Muscle of back (tissue), 11 donors: Measurements from ENCODE around the gene DPH3. TPM values are rescaled to one million over a fixed set of nuclear protein-coding genes. Genes with fewer than 3 reads are reported as not detected.

Experiments
- DNase-seq, 3 donors: peaks; one replicate each; pipeline versions ENCODE4 v3.0.0 to v3.0.0-alpha.2; 2013
- polyA plus RNA-seq, 10 donors: library from polyadenylated mRNA; unstranded; fragments of 120-200 nt; gene quantifications; one replicate each; pipeline ENCODE4 v1.2.1, GENCODE V29; 2013; ENCODE audit not compliant: insufficient read length in 10 of 10

DPH3 gene
- polyA plus RNA-seq, 10 donors = 22.1 to 30.1 (median 27.0) TPM

DNA sequence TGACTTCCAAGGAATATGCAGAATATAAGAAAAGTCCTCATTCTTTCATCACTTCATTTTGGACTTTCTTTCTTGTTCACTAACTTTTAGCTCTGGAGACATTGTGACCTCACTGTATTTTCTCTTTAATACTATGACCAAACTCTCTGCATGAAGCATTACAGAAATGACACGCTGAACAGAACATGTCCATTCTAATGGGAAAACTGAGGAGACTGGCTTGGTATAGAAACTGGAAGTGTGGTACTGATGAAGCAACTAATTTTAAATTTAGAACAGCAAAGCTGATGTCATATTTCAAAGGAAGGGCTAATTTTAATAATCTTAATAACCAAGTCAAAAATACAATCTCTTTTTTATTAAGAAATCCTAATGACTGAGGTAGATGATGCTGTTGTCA is 4.7 kb downstream of the DPH3 start:
- DNase-seq = no peak

DNA sequence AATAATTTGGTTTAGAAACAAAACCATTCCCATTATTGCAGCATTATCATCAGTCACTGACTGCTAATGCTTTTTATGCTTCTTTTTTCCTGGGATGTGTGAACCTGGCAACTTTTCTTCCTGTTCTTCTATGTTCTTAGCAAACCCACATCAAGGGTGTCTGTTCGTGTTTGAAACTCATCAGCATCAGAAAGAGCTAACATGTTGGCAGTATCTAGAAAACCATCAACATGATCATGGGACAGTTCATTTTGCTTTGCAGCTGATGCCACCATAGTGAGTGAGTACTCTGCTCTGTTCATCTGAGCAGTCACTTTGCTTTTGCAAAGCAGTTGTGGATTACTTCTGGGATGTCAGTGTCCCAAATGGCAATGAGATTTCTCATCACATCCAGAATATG is 5.9 kb downstream of the DPH3 start:
- no peak for DNase-seq

DNA sequence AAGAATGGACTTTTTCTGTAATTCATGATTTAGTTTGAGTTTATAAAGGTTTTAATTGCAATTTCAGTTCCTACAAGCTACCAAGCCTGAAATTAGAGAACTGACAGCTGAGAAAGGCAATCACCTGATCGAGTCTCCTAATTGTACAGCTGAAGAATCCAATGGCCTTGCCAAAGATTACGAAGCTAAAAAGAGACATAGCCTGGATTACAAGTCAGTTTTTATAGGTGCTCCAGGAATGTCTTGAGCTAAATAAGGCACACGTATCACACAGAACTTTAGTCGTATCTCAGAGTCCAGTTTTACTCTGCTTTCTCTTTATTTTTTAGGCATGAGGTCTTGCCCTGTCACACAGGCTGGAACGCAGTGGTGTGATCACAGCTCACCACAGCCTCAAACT is 6.6 kb downstream of the DPH3 start:
- no peak for DNase-seq

DNA sequence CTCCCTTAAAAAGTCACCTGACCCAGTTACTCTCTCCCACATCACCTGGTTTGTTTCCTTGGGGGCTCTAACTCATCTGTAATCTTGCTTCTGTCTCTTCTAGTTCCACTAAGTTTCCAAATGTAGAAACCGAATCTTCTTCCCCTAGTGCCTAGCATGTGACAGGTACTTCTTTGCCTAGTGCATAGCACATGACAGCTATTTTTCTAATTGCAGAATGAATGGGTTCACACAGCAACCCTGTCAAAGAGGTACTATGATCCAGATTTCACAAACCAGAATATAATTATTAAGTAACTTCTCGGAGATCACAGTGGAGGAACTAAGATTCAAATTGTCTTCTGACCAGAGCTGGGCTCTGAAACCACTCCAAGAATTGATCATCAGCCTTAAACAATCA is 7.4 kb downstream of the DPH3 start:
- no peak for DNase-seq

DNA sequence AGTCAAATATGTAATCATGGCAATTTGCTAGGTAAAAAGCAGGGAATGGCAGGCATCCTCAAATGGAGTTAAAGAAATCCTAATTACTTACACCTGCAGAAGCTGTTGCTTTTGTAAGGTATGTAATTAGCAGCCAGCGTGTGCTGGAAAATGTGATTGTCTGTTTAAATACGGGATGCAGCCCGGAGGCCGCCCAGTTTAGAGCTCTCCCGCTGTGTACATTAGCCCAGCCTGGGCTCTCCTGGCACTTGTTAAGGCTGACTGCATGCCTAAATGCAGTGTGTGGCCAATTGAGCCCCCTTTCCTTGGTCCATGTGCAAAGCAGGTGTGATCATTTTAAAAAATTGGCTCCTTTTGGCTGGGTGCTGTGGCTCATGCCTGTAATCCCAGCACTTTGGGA is 9.0 kb downstream of the DPH3 start:
- no peak for DNase-seq

DNA sequence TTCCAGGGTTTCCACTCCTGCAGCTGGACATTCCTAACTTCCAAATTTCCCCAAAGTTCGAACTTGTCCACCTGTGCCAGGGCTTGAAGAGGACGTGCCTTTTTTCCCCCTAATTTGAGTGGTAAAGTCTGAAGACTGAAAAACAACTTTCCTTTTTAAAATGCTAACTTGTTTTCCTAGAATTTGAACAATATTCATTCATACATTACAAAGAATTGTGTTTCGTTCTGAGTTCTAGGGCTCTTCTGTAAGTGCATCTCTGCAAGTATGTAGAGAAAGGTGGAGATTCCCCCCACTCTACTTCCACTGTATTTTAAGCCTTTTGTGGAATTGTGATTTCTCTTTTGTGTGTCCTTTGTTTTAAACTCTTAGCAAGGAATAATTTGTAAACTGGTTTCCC is 9.4 kb downstream of the DPH3 start:
- DNase-seq = no peak

DNA sequence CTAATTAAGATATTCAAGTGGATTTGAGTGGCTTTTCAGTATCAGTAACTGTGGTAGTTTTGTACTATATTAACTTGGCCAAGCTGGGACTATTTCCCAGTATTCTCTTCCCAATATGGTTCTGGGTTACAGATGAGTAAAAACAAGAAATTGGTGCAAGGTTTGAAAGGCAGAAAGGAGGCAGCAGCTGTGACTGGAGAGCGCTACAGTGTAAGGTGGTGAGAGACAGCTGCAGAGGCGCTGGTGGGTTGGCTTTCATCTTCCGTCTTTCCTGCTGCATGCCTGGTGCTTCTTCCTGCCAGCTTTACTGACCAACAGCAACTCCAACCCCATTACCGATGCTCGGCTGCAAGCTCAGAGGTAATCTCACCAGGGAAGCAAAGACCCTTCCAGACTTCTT is 9.8 kb downstream of the DPH3 start:
- no peak for DNase-seq

DNA sequence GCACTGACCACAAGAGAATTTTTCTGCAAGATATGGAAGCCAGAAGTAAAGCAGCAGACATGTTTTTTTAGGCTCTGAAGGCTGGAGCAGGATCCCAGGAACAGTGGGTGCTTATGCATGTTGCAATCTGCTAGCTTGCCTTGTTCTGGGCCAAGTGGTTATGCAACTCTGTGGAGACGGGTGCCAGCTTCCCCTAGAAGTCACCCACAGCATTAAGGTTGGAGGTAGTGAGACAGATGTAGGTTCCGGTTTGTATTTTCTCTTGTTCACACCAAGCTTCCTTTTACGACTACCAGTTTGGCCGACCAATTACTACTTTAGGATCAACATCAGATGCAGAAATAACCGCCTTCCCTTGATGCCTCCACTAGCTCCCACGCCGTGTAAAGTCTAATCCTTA is 11.1 kb downstream of the DPH3 start:
- no peak for DNase-seq

DNA sequence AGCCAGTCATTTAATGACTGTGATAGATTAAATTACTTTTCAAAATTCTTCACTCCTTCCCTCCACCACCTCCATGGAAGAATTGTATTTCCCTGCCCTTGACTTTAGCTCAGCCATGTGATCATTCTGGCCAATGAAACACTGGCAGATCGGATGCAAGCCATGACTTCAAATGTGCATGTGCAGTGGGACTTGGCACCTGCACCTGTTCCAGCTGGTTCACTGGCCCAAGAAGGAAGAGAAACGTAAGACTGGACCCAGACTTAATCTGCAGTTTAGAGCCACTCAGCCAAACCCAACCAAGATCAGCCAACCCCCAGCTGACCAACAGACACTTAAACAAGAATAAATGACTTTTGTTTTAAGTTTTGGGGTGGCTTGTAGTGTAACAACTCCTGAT is 11.8 kb downstream of the DPH3 start:
- no peak for DNase-seq

DNA sequence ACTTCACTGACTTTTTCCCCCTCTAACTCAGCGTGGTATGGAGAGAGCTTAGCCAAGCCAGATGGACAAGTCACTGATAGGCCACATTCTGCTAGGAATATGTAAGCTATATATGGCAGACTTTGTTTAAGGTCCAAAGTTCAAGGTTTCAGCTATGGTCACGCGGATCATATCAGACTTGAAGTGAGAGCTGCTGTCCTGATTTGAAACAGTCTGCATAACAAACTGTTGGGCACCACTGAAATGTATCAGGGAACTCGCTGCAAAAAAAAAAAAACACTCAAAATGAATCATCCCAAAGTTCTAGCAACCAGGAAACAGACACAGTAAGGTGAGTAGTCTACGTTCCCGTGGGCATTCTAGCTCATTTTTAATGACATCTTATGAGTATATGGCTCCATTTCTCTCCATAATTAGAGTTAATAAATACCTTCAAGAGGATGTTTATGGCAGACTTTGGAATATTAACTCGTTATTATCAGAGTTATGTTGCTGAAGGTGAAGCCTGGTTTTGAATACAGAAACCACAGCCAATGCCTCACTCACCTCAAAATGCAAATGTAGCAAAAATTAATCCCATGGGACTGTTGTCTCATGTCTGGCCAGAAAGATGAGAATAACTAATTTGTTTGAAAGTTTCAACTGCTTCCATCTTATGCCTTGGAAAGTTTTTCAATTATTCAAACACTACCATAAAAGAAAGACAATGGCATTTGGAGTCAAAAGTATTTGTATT is 12.3 kb downstream of the DPH3 start:
- no peak for DNase-seq

DNA sequence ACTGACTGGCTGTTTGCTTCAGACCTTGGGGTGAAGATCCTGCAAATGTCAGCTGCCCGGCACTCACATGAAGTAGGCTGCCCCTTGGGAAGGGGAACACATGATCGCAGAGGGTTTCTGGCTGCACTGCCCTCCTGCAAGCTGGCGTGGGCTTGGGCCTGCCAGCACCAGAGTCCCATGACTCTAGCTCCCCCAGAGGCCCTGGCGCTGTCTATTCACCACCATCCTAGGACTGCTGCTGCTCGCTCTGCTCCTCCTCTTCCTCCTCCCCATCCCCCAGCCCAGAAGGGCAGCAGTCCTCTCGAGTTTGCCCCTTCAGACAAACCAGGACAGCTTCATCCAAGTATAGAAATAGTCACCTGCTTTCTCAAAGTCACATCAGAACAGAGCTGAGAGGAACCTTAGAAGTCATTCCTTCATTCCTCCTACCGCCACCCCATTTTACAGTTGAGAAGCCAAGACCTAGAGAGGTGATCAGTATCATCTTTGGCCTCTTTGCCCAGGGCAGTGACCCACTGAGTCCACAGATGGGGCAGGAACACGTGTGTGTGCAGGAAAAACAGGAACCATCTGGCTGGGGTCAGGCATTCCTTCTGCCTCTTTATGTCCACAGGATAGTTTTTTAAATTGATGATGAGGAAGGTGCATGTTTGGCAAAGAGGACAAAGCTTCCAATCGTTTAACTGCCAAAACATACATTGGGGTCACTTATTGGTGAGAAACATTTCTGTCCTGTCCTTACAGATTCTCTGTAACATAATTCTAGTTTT is 13.2 kb downstream of the DPH3 start:
- DNase-seq = no peak

DNA sequence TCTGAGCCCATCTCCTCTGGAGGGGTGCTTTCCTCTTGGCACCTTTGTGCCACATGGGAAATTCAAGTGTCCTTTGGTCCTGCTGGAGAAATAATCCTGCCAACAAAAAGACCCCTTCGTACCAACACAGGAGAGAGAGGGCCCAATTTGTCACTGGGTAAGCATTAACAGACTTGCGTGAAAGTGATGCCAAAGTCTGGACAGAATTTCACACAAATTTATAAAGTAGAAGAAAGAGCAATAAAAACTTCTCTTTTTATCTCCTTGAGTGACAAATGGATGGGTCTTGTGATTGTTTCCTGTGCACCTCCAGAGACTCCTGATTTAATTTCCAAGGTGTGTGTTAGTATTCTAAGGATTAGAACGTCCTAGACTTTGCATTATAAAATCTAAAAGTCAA is 14.9 kb downstream of the DPH3 start:
- DNase-seq = no peak

DNA sequence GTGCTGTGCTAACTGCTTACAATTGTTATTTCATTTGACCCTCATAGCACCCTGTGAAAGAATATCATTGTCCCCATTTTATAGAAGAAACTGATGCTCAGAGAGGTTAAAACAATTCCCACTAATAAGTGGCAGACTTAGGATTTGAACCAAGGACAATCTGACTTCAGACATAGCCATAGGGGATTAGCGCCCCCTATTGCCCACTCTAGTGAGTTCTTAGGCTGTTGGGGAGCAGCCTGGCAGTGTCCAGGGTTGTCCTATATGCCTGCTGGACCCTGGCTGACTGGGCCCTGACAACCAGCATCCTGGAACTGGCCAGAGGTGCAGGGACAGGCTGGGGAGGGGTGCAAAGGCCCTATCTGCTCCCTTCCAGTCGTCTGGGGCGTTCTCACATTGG is 15.4 kb downstream of the DPH3 start:
- no peak for DNase-seq

DNA sequence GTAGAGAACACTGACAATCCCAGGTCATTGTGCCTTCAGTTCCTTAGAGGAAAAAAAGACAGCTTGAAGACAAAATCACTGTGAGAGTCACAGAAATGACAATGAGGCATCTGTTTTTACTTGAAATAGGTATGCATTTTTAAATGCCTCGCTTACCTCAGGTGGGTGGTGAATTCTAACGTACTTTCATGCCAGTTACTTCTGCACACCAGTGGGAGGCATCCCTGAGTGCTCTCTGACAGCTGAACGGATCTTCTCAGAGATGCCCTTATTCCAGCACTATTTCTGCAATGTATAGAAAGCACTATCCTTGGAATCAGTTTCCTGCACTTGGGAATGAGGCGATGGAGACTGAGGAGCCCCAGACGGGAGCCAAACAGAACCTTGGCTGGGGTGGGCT is 16.2 kb downstream of the DPH3 start:
- no peak for DNase-seq

DNA sequence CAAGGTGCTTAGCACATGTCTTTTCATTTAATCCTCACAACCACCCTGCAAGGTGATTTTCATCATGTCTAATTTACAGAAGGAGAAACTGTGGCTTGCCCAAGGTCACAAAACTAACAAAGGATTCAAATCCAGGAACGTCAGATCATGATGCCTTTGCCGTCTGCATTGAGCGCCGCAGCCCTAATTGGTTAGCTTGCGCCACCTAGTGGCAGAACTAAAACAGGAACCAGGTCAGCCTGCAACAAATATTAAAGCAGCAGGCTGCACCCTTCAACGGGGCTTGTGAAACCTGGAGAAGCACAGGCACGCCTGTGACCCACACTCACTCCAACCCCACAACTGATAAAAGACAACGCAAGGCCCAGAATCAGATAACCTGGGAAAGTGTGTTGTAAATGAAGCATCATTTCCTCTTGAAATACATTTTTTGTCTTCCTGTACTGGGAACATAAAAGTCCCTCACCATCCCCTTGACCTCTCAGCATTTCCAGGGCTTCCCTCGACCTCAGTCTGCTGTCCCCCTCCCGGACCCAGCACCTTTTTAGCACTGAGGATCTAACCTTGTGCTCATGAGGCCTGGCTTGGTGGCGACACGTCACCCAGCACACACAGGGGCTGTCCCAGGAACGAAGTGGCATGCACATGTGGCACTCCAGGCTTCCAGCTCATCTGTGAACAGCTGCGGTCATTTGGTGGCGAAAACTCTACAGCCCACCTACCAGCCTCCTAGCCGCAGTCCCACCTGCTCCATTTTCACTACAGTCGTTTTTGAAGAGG is 17.3 kb downstream of the DPH3 start:
- peak; percentile 81 to 91 (median 86) for DNase-seq

DNA sequence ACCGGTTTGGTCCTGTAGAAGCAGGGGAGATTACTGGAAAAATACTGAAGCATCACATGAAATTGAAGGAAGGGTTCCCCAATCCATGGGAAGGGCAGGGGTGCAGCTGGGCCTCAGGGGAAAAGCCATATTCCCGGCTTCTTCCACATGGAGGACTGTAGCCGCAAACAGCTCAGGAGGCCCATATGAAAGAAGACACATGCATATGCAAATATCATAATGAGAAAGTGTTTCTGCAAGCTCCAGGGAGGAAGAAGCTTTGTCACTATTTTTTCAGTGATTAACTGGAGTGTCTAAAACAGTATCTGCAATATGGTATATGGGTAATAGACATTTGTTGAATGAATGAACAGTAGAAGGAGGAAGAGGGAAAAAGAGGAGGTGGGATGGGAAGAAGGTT is 19.1 kb downstream of the DPH3 start:
- DNase-seq = no peak

DNA sequence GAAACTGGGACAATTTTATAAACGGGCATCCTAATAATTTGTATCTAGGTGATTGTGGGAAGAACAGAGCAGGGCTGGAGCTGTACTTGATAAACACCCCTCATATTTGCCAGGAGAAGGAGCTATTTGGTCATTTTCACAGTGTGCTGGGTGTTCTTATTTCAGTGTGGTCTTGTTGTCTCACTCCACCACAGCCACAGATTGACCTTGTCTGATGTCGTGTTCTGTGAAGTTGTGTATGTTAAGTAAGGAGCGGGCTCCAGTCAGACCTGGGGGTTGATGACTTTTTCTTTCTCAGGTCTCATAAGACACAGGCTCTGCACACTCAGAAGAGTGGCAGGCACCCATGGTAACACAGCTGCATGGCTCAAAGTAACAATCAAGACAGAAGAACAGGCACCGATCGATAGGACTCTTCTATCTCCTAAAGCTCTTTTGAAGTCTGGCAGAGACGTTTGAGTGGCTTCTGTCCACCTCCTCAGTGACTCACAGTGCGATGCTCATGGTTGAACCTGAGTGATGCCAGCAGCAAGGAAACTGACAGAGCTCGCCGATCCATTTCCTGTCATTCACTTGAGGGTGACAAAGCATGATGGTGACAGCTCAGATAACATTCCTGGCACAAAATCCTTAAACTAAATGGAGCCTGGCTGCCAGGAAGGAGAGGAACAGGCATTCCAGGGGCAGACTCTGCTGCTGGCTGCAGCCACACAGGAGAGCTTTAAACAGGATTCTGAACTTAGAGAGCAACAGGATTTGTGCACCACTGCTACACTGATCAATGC is 20.8 kb downstream of the DPH3 start:
- peak in 1 of 3 donors; percentile 22 for DNase-seq

DNA sequence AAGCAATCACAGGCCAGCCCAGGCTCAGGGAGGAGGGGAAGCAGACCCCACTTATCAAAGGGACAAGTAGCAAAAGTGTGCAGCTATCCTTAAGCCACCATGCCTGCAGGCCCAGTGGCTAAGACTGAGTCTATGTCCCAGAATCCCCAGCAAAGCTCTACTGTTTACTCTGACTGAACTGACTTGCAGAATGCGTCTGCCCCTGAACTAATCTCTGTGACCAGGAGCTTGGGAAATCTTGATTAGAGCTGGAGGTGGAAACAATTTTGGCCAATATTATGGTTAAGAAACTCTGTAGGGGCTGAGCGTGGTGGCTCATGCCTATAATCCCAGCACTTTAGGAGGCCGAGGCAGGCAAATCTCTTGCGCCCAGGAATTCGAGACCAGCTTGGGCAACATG is 22.6 kb downstream of the DPH3 start:
- no peak for DNase-seq

DNA sequence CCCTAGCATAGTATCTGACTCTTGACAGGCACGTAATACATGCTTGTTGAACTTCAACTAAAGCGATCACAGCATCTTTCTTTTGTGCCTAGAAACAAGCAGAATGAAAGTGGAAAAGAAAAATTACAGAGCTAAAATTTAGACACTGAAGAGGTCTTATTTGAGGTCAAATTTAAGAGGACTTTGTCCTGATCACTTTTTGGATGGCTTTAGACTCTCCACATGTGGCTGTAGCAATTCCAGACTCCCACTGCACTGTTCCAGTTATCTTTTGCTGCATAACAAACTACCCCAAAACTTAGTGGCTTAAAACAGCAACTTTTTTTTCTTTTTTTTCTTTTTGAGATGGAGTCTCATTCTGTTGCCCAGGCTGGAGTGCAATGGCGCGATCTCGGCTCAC is 23.5 kb downstream of the DPH3 start:
- DNase-seq = no peak

DNA sequence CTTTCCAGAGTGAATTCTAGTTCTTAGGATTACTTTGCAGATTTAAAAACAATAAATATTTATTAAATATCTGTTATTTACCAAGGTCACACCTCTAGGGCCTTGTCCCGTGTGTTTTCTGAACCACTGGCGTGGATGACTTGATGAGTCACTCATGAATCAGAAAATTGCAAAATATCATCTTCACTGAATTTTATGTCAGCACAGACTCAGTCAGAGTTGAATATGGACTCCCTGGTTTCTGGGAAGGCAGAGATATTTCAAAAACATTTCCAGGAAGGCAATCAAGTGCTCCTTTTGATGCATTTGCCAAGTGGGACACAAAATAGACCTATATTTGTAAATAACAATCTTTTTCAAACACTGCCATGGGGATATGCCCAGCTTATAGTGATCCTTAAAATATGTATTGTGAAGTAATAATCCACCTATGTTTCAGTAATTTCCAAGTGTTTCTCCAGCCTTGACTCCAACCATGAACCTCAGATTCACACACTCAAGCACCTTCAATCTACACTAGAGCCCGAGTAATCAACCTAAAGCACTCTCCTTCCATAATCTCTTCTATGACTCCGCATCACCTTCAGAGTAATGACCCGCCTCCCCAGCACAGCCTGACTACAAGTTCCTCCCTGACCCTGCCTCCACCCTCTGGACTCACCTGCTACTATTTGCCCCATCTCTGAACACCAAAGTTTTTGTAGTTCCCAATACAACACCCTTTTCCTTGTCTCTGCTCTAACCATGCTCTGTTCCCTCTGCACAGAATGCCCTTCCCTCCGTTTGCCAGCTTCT is 24.3 kb downstream of the DPH3 start:
- DNase-seq = peak in 1 of 3 donors; percentile 53

DNA sequence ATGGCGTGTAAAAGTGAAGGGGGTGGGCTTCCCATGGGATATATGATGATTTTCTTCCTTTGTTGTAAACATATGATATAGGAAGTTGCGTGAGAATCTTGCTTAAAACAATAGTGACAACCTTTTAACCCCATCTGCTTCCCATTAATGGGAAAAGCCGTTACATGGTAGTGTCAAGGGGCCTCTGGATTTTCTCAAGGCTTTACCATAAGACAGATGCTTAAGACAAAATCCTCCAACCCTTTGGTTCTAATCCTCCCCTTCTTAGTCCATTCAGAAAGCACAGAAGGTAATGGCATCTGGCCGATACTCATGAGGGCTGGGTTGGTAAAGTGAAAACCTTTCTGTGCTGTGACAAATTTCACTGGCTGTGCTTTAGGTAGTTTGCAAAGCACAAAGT is 25.0 kb downstream of the DPH3 start:
- DNase-seq = peak in 1 of 3 donors; percentile 62
